Smooth muscle cell (in vitro differentiated cells): Measurements from ENCODE around the gene GPR171. TPM values are rescaled to one million over a fixed set of nuclear protein-coding genes. Genes with fewer than 3 reads are reported as not detected.

ENCODE experiments used
- DNase-seq: peaks from one replicate; lab custom pipeline; 2025; ENCODE audit not compliant: unreplicated experiment; lab: John Stamatoyannopoulos, UW
- H2AFZ ChIP-seq: fragments of 200-600 bp; sonication (generic); 2 replicates; pipeline ENCODE4 v1.6.0; 2016; ENCODE audit warnings: antibody characterized with exemption, low read depth, mild to moderate bottlenecking
- H3F3A ChIP-seq: fragments of 200-600 bp; sonication (generic); 2 replicates; pipeline ENCODE4 v1.6.0; 2017; ENCODE audit warnings: antibody characterized with exemption, low read depth
- H3K27ac ChIP-seq: fragments of 200-600 bp; sonication (generic); 2 replicates; pipeline ENCODE4 v1.5.1; 2016; ENCODE audit warnings: low read depth, mild to moderate bottlenecking
- H3K27me3 ChIP-seq: fragments of 200-600 bp; sonication (generic); 2 replicates; pipeline ENCODE4 v1.6.1; 2016; ENCODE audit warnings: low read depth, mild to moderate bottlenecking
- H3K36me3 ChIP-seq: fragments of 200-600 bp; sonication (generic); 2 replicates; pipeline ENCODE4 v1.5.1; 2016; ENCODE audit warnings: low read depth
- H3K4me1 ChIP-seq: fragments of 200-600 bp; sonication (generic); 2 replicates; pipeline ENCODE4 v1.5.1; 2016; ENCODE audit warnings: low read depth
- H3K4me2 ChIP-seq: fragments of 200-600 bp; sonication (generic); 2 replicates; pipeline ENCODE4 v1.6.0; 2016; ENCODE audit warnings: mild to moderate bottlenecking
- H3K4me3 ChIP-seq: fragments of 200-600 bp; sonication (generic); 2 replicates; pipeline ENCODE4 v1.5.1; 2016; ENCODE audit warnings: mild to moderate bottlenecking
- H3K79me2 ChIP-seq: fragments of 200-600 bp; sonication (generic); 2 replicates; pipeline ENCODE4 v1.6.0; 2016; ENCODE audit warnings: low read depth, mild to moderate bottlenecking
- H3K9ac ChIP-seq: fragments of 200-600 bp; sonication (generic); 2 replicates; pipeline ENCODE4 v1.6.0; 2016; ENCODE audit warnings: low read depth
- H3K9me3 ChIP-seq: fragments of 200-600 bp; sonication (generic); replicated peaks from 2 replicates; pipeline ENCODE4 v1.5.1; 2016; ENCODE audit warnings: low read depth
- H4K20me1 ChIP-seq: fragments of 200-600 bp; sonication (generic); 2 replicates; pipeline ENCODE4 v1.6.0; 2016; ENCODE audit warnings: low read depth
- CTCF ChIP-seq: fragments of 200-600 bp; sonication (generic); IDR thresholded peaks from 2 replicates; pipeline ENCODE4 v1.5.1; 2017; ENCODE audit warnings: borderline replicate concordance, mild to moderate bottlenecking, antibody characterized with exemption; ENCODE audit not compliant: insufficient read depth, poor library complexity, severe bottlenecking
- WGBS: methylation state at CpG from one replicate; pipeline ENCODE4 v1.1.7; 2016; ENCODE audit warnings: low lambda C conversion rate; 5-methylcytosine and 5-hydroxymethylcytosine counted together
- polyA plus RNA-seq: library from polyadenylated mRNA; unstranded; fragments of >200 nt; fragmentation: Nextera tagmentation; extraction: Ambion mirVana; gene quantifications from 2 replicates; pipeline ENCODE4 v1.2.1, GENCODE V29; 2016
- total RNA-seq: library from RNA; depleted of rRNA; stranded (reverse); fragments of >200 nt; gene quantifications from 2 replicates; pipeline ENCODE4 v1.2.3, GENCODE V29; 2014

GPR171 gene
- total and polyA plus RNA-seq, 2 experiments from 2014 or later, result 4.2 TPM; not detected in 1

- DNase-seq, result no peak
- Histone ChIP-seq H3K4me3 (no peak overlapping the region), H2AFZ (no peak overlapping the region), H3K9me3 (no peaks in the 10 kb centered on the region), H4K20me1 (no peaks in the 10 kb centered on the region), H3K27ac (no peak overlapping the region), H3K9ac (no peak overlapping the region), H3F3A (no peaks in the 10 kb centered on the region), H3K4me2 (no peak overlapping the region), H3K36me3 (no peaks in the 10 kb centered on the region), H3K27me3 (no peaks in the 10 kb centered on the region), H3K4me1 (peaks cover 9% of the 10 kb centered on the region), H3K79me2 (no peaks in the 10 kb centered on the region)
- 38% methylated on average over 3 of the region's 3 CpGs for WGBS
- TF ChIP-seq CTCF, result peak; percentile 56
These were observed 46.3 kb downstream of the GPR171 start for GRCh38 chr3:151156618-151157216.

- Histone ChIP-seq H3K4me3 (no peak overlapping the region), H3K79me2 (no peaks in the 10 kb centered on the region), H3K4me1 (peaks cover 9% of the 10 kb centered on the region), H2AFZ (peak overlapping the region; percentile 24), H3K4me2 (no peak overlapping the region), H3K9me3 (no peaks in the 10 kb centered on the region), H3K27ac (no peak overlapping the region), H3K27me3 (no peaks in the 10 kb centered on the region), H3K36me3 (no peaks in the 10 kb centered on the region), H4K20me1 (no peaks in the 10 kb centered on the region), H3F3A (no peaks in the 10 kb centered on the region), H3K9ac (no peak overlapping the region)
- no peak for DNase-seq
- TF ChIP-seq CTCF, result no peak
- WGBS, result 62% methylated on average over 8 of the region's 8 CpGs
These were observed 47.4 kb downstream of the GPR171 start for GRCh38 chr3:151155409-151156128.

GRCh38 chr3:151154566-151154965, 48.5 kb downstream of the GPR171 start:
- no peak overlapping the region for H3K9ac ChIP-seq

More at GRCh38 chr3:151154566-151154965, 48.5 kb downstream of the GPR171 start:
- DNase-seq, result no peak
- Histone ChIP-seq H3K27ac (no peak overlapping the region), H3K4me3 (no peak overlapping the region), H4K20me1 (no peaks in the 10 kb centered on the region), H3K79me2 (no peaks in the 10 kb centered on the region), H3K36me3 (no peaks in the 10 kb centered on the region), H3F3A (no peaks in the 10 kb centered on the region), H3K9me3 (no peaks in the 10 kb centered on the region), H3K4me2 (no peak overlapping the region), H3K4me1 (peaks cover 9% of the 10 kb centered on the region), H3K27me3 (no peaks in the 10 kb centered on the region), H2AFZ (no peak overlapping the region)
- 91% methylated on average over 6 of the region's 6 CpGs for WGBS
- TF ChIP-seq CTCF, result no peak
